Measurements from ENCODE around the gene ENHO. TPM values are rescaled to one million over a fixed set of nuclear protein-coding genes. Genes with fewer than 3 reads are reported as not detected.
"Not testable (repeated sequence)": the region's sequence is repeated elsewhere in the genome, so short reads cannot be mapped to it uniquely, and the experiment has no call there.

ENHO gene
- total RNA-seq, 1 donor from 2014 or later: under 0.01 TPM

DNA sequence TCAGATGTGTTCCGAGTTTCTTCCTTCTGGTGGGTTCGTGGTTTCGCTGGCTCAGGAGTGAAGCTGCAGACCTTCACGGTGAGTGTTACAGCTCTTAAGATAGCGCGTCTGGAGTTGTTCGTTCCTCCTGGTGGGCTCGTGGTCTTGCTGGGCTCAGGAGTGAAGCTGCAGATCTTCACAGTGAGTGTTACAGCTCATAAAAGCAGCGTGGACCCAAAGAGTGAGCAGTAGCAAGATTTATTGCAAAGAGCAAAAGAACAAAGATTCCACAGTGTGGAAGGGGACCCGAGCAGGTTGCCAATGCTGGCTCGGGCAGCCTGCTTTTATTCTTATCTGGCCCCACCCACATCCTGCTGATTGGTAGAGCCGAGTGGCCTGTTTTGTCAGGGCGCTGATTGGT lies 41.2 kb downstream of the ENHO start:
- not testable (repeated sequence) for DNase-seq (ENCODE audit: low read depth in 2 of 2)

DNA sequence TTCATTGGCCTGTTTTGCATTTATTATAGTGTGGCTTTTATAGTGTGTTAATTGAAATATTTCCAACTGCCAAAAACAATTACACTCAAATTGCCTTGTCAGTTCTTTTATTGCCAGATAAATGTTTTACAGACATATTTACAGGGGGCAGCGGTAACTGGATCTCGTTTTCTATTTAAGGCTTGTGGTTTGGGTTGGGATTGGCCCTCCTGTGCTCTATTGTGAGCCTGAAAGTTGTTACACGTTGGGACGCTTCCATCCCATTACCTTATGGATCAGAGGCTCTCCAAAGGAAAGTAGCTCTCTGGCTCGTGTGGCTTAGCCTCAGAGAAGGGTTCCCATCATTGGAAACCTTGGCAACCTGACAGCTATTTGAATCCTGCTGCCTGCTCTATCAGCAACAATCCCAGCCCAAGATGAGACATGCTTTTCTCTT lies 43.3 kb downstream of the ENHO start:
- DNase-seq (ENCODE audit: low read depth in 2 of 2): no peak

DNA sequence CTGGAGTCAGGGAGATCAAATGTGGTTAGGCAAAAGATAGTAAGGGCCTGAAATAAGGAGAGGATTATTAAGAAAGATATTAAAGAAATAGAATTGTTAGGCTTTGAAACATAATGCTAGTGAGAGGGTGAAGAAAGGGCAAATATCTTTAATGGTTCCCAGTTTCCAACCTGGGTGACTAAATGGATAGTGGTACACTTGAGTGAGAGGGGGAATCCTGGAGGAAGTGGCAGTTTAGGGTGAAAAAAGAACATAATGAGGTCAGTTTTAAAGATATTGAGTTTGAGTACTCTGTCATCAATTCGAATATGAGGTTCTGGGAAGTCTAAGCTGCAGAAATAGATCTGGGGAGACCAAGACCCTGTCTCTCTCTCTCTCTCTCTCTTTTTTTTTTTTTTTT lies 45.2 kb downstream of the ENHO start:
- no peak for DNase-seq (ENCODE audit: low read depth in 2 of 2)

DNA sequence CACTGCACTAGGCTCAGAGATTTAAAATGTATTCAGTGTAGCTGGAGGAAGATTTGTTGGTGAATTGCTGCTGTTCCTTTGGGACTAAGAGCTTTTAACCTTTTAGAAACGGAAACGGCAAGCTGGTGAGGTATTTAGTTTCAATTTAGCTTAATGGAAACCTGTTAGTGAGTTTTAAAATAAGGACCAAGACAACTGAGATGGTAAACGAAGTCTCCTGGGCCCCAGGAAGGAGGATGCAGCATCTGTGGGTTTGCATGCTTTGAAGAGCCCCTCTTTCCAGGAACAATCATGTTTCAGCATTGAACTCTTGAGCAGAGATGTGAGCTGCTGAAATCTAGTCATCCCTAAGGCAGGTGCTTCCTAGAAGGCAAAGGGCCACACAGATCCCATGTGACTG lies 47.7 kb downstream of the ENHO start:
- DNase-seq (ENCODE audit: low read depth in 2 of 2): no peak

Other genes with a start within 250 kb of the ENHO start
- gene KIF24, start 193.7 kb downstream of the ENHO start, total RNA-seq: 1.6 and 2.1 TPM in 2 replicates
- 30.2 and 32.6 TPM in 2 replicates for gene NUDT2, start 193.4 kb downstream of the ENHO start, total RNA-seq
- gene MYORG, start 146.1 kb downstream of the ENHO start, total RNA-seq: 2.4 and 3.2 TPM in 2 replicates
- gene FAM219A, start 64.4 kb downstream of the ENHO start, total RNA-seq: 5.0 and 6.1 TPM in 2 replicates
- gene DNAI1, start 64.2 kb downstream of the ENHO start, total RNA-seq: not detected in 2 replicates
- gene CNTFR, start 66.7 kb upstream of the ENHO start, total RNA-seq: not detected in 2 replicates
- gene RPP25L, start 89.1 kb upstream of the ENHO start, total RNA-seq: 16.9 and 17.7 TPM in 2 replicates
- 76.0 and 80.8 TPM in 2 replicates for gene DCTN3, start 97.5 kb upstream of the ENHO start, total RNA-seq
- 0.25 TPM in 1 of 2 replicates, not detected in the other for gene ARID3C, start 106.1 kb upstream of the ENHO start, total RNA-seq
- 34.9 and 48.4 TPM in 2 replicates for gene SIGMAR1, start 114.8 kb upstream of the ENHO start, total RNA-seq
- 23.5 and 33.4 TPM in 2 replicates for gene GALT, start 123.7 kb upstream of the ENHO start, total RNA-seq
- 3.5 and 4.9 TPM in 2 replicates for gene IL11RA, start 129.2 kb upstream of the ENHO start, total RNA-seq
- gene CCL27, start 139.7 kb upstream of the ENHO start, total RNA-seq: not detected in 2 replicates
- not detected in 2 replicates for gene CCL19, start 168.3 kb upstream of the ENHO start, total RNA-seq
- gene CCL21, start 187.1 kb upstream of the ENHO start, total RNA-seq: 1.8 and 12.0 TPM in 2 replicates

All from dermis microvascular lymphatic vessel endothelial cell (primary cell).